Measurements from ENCODE around the gene B4GALNT2.

DNA sequence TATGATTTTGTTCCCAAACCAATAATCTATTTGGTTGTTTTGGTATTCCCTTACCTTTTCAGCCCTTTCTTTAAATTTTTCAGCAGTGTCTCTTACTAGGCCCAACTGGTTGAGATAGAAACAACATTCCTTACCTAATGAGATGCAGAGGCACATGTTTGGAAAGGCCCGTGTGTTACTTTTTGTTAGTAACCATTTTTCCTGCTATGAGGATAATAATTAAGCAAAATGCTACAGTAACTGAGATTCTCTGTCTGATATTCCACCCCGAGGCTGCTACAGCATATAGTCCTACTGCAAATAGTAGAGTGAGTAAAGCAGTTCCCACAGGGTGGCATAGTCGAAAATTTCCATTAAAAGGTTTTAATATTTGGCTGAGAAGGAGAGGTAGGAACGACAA lies 10.0 kb upstream of the B4GALNT2 start:
- TF ChIP-seq, protein P1, sequence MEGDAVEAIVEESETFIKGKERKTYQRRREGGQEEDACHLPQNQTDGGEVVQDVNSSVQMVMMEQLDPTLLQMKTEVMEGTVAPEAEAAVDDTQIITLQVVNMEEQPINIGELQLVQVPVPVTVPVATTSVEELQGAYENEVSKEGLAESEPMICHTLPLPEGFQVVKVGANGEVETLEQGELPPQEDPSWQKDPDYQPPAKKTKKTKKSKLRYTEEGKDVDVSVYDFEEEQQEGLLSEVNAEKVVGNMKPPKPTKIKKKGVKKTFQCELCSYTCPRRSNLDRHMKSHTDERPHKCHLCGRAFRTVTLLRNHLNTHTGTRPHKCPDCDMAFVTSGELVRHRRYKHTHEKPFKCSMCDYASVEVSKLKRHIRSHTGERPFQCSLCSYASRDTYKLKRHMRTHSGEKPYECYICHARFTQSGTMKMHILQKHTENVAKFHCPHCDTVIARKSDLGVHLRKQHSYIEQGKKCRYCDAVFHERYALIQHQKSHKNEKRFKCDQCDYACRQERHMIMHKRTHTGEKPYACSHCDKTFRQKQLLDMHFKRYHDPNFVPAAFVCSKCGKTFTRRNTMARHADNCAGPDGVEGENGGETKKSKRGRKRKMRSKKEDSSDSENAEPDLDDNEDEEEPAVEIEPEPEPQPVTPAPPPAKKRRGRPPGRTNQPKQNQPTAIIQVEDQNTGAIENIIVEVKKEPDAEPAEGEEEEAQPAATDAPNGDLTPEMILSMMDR (IDR thresholded peaks at IDR 0.05): no peak
- TF ChIP-seq POLR2A (IDR thresholded peaks at IDR 0.05): no peak
